Muscle layer of duodenum (tissue), 2 donors: Measurements from ENCODE around the gene AK5.

Experiments
- H3K27ac ChIP-seq: one replicate; pipeline ENCODE4 v1.7.0; 2013; ENCODE audit warnings: mild to moderate bottlenecking, low read length
- H3K27me3 ChIP-seq: one replicate; pipeline ENCODE4 v1.7.0; 2013; ENCODE audit warnings: low read depth, mild to moderate bottlenecking, control low read depth, low read length
- H3K36me3 ChIP-seq, 2 donors: one replicate each; pipeline ENCODE4 v1.7.0; 2013; ENCODE audit warnings: low read length in 2 of 2, control low read depth in 1 of 2, mild to moderate bottlenecking in 1 of 2; ENCODE audit not compliant: insufficient read depth in 2 of 2, control insufficient read depth in 1 of 2
- H3K4me1 ChIP-seq, 2 donors: one replicate each; pipeline ENCODE4 v1.7.0; 2013; ENCODE audit warnings: low read length in 2 of 2, mild to moderate bottlenecking in 2 of 2, control low read depth in 1 of 2, moderate library complexity in 1 of 2; ENCODE audit not compliant: insufficient read depth in 2 of 2, control insufficient read depth in 1 of 2
- H3K4me3 ChIP-seq, 2 donors: one replicate each; pipeline ENCODE4 v1.7.0; 2013; ENCODE audit warnings: low read length in 2 of 2, low read depth in 1 of 2, mild to moderate bottlenecking in 1 of 2
- H3K9me3 ChIP-seq, 2 donors: one replicate each; pipeline ENCODE4 v1.7.0; 2013; ENCODE audit warnings: low read length in 2 of 2, control low read depth in 1 of 2, mild to moderate bottlenecking in 1 of 2; ENCODE audit not compliant: control insufficient read depth in 1 of 2
- donor health status: healthy.

AK5 gene

GRCh38 chr1:77267035-77267434 is 14.8 kb upstream of the AK5 start:
- Histone ChIP-seq H3K9me3 (no peaks in the 10 kb centered on the region), H3K4me3 (no peak overlapping the region), H3K27me3 (no peaks in the 10 kb centered on the region), H3K36me3 (no peaks in the 10 kb centered on the region), H3K27ac (no peak overlapping the region), H3K4me1 (no peaks in the 10 kb centered on the region)

DNA sequence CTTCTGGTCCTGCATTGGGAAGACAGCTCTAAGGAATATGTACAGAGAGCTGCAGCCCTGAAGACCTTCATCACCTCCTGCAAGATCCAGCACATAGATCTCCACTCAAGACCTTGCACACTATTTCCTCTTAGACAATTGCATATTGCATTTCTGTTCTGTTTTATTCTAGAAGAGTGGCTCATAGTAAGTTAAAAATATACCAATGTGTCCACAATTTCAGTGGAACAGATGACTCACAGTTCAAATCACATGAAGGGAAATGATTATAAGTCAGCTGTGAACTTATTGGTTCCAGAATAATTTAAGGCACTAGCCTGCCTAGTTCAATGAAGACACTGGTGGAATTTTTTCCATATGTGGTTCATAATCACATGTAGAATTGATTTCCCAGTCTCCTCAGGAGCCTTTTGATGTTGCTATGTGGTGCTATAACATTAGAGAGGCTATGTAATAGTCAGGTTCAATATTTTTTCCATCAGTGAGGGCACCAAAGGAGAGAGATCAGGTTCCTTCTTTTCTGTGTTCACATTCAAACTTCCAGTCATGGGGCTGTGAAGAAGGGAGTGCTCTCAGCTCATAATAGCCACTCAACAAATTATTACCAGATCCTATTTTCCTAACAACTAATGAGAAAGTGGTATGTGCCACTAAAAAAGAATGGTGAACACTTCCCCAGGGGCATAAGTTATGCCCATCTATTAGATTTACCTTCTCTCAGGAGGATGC is 9.8 kb upstream of the AK5 start:
- Histone ChIP-seq H3K4me3 (no peak overlapping the region), H3K27me3 (no peaks in the 10 kb centered on the region), H3K9me3 (no peaks in the 10 kb centered on the region), H3K4me1 (no peaks in the 10 kb centered on the region), H3K27ac (no peak overlapping the region), H3K36me3 (no peaks in the 10 kb centered on the region)

DNA sequence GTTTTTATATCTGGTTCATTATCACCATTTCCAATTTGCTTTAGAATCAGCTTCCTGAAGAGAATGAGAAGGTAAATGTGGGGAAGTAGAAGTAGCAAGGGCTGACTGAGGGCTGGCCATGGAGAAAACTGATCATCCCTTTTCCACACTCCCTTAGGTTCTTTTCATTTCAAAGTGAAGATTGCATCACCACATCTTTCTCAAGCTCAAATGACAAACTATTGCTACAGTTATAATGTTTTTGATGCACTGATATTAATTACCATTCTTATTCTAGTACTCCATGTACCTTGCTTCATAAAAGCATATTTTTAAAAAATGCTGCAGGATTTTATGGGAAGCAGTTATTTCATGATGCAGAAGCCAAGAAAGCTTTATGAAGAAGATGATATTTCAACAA is 7.9 kb upstream of the AK5 start:
- Histone ChIP-seq H3K4me1 (no peaks in the 10 kb centered on the region), H3K4me3 (no peak overlapping the region), H3K9me3 (no peaks in the 10 kb centered on the region), H3K27ac (no peak overlapping the region), H3K36me3 (no peaks in the 10 kb centered on the region), H3K27me3 (no peaks in the 10 kb centered on the region)

GRCh38 chr1:77275194-77275593 is 6.6 kb upstream of the AK5 start:
- Histone ChIP-seq H3K27me3 (no peaks in the 10 kb centered on the region), H3K36me3 (no peaks in the 10 kb centered on the region), H3K27ac (no peak overlapping the region), H3K4me1 (no peaks in the 10 kb centered on the region), H3K9me3 (no peaks in the 10 kb centered on the region), H3K4me3 (no peak overlapping the region)

DNA sequence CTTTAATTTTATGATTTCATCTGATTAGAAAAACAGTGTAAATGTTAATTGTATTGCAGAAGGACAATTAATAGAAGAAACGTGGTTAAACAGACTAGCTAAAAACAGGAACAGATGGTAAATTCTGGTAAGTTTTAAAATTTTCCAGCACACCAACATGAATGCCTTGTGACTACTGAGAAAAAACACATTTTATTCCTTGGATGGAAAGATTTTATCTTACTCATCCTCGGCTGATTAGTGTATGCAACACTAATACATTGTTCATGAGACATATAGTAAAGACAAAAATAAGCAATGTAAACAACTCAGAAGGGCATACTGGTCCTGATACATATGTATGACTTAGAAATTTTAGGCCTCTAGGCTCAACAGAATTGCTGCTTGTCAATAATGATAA is 4.9 kb upstream of the AK5 start:
- H3K36me3 ChIP-seq, result no peaks in the 10 kb centered on the region
- H3K27me3 ChIP-seq, result peaks cover under 1% of the 10 kb centered on the region
- peaks cover 0 to 1% of the 10 kb centered on the region in 2 donors for H3K4me1 ChIP-seq
- H3K9me3 ChIP-seq, result no peaks in the 10 kb centered on the region
- H3K4me3 ChIP-seq, result no peak overlapping the region
- no peak overlapping the region for H3K27ac ChIP-seq

DNA sequence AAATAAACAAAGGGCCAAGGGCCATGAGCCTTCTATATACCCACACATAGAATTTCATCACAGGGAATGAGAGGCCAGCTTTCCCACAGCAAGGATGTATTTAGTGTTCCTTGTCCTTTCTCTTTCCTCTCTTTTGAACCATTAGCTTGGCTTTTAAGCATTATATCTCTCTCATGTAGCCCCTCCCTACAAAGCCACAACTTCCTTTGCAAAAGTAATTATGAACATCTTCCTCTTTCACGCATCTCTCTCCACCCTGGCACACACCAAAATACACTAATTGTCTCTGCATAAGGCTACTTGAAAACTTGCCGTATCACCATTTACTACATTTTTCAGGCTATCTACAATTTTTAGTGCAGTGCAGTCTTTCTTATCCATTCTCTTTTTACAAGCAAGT is 1.9 kb upstream of the AK5 start:
- H3K27me3 ChIP-seq, result peaks cover 14% of the 10 kb centered on the region
- no peak overlapping the region for H3K4me3 ChIP-seq
- no peaks in the 10 kb centered on the region for H3K36me3 ChIP-seq
- no peaks in the 10 kb centered on the region for H3K9me3 ChIP-seq
- H3K4me1 ChIP-seq, result peaks cover 0 to 13% of the 10 kb centered on the region in 2 donors
- no peak overlapping the region for H3K27ac ChIP-seq

GRCh38 chr1:77280962-77281361 is 857 bp upstream of the AK5 start:
- peaks cover 0 to 13% of the 10 kb centered on the region in 2 donors for H3K4me1 ChIP-seq
- H3K27me3 ChIP-seq, result peaks cover 14% of the 10 kb centered on the region
- no peak overlapping the region for H3K4me3 ChIP-seq
- no peaks in the 10 kb centered on the region for H3K9me3 ChIP-seq
- no peaks in the 10 kb centered on the region for H3K36me3 ChIP-seq
- no peak overlapping the region for H3K27ac ChIP-seq

GRCh38 chr1:77282187-77282865 is 507 bp downstream of the AK5 start:
- no peaks in the 10 kb centered on the region for H3K36me3 ChIP-seq
- H3K27me3 ChIP-seq, result peaks cover 14% of the 10 kb centered on the region
- no peak overlapping the region for H3K27ac ChIP-seq
- H3K4me3 ChIP-seq, result peak overlapping the region; percentile 50 to 73
- no peaks in the 10 kb centered on the region for H3K9me3 ChIP-seq
- peaks cover 0 to 13% of the 10 kb centered on the region in 2 donors for H3K4me1 ChIP-seq

GRCh38 chr1:77282866-77283539 is 1.2 kb downstream of the AK5 start:
- Histone ChIP-seq H3K4me1 (peaks cover 0 to 13% of the 10 kb centered on the region in 2 donors), H3K4me3 (peak overlapping the region; percentile 50 to 73), H3K36me3 (no peaks in the 10 kb centered on the region), H3K9me3 (no peaks in the 10 kb centered on the region), H3K27ac (no peak overlapping the region), H3K27me3 (peaks cover 14% of the 10 kb centered on the region)

DNA sequence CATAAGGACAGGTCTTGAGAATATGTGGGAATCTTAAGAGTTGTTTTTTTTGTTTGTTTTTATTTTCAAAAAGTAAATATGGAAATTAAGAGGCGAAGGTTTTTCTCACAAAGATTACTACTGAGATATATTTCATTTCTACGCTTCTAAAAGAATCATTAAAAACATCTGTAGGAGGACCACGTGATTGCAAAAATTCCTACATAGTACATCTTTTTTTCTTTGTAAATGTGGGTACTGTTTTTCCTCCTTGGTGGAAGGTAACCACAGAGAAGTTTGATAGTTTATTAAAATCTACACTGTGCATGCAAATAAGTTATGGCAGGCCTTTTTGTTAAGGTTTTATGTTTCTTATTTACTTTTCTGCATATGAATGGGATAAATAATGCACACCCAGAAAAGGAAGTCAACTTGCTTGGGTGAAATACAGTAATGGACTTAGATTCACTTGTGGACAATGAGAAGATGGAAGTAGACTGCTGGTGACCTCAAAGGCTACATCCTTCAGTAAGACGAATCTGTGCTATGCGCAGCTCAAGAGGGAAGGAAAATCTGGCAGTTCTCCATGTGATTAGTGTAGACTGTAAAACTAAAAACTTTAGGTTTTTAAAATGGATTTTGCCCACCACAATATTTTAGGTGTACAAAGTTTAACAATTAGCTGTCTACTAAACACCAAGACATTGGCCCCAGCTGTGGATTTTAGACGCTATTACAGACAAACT is 2.0 kb downstream of the AK5 start:
- Histone ChIP-seq H3K36me3 (no peaks in the 10 kb centered on the region), H3K9me3 (no peaks in the 10 kb centered on the region), H3K27ac (no peak overlapping the region), H3K4me1 (peaks cover 0 to 13% of the 10 kb centered on the region in 2 donors), H3K27me3 (peaks cover 14% of the 10 kb centered on the region), H3K4me3 (peak overlapping the region in 1 of 2 donors; percentile 73)

- no peaks in the 10 kb centered on the region for H3K9me3 ChIP-seq
- no peak overlapping the region for H3K4me3 ChIP-seq
- peaks cover 8% of the 10 kb centered on the region for H3K27me3 ChIP-seq
- no peak overlapping the region for H3K27ac ChIP-seq
- no peaks in the 10 kb centered on the region for H3K36me3 ChIP-seq
- peaks cover 0 to 6% of the 10 kb centered on the region in 2 donors for H3K4me1 ChIP-seq
Observed at GRCh38 chr1:77287535-77287934, 5.7 kb downstream of the AK5 start.
